ENCODE data around the gene CD58.
A peak's percentile ranks its signal among the peaks of the same experiment; 100 is the strongest.

CD58 gene

GRCh38 chr1:116586741-116587143 is 15.9 kb upstream of the CD58 start:
- no peak for TF ChIP-seq CTCF (conservative IDR thresholded peaks at IDR 0.05)
- no peak overlapping the region for H3K27ac ChIP-seq

- H3K27ac ChIP-seq = no peak overlapping the region
- TF ChIP-seq CTCF (conservative IDR thresholded peaks at IDR 0.05) = no peak
These were observed 15.1 kb upstream of the CD58 start for GRCh38 chr1:116585886-116586285.

GRCh38 chr1:116581323-116581885 is 10.6 kb upstream of the CD58 start:
- peak overlapping the region; percentile 72 for H3K27ac ChIP-seq
- no peak for TF ChIP-seq CTCF (conservative IDR thresholded peaks at IDR 0.05)

- peak overlapping the region; percentile 72 for H3K27ac ChIP-seq
- no peak for TF ChIP-seq CTCF (conservative IDR thresholded peaks at IDR 0.05)
These were observed 9.9 kb upstream of the CD58 start for GRCh38 chr1:116580446-116581322.

GRCh38 chr1:116579259-116579875 is 8.5 kb upstream of the CD58 start:
- no peak for TF ChIP-seq CTCF (conservative IDR thresholded peaks at IDR 0.05)
- H3K27ac ChIP-seq = peak overlapping the region; percentile 72; the same call in 1 of the 2 replicates

- no peak for TF ChIP-seq CTCF (conservative IDR thresholded peaks at IDR 0.05)
- no peak overlapping the region for H3K27ac ChIP-seq
These were observed 7.8 kb upstream of the CD58 start for GRCh38 chr1:116578581-116578980.

- no peak overlapping the region for H3K27ac ChIP-seq
- TF ChIP-seq CTCF (conservative IDR thresholded peaks at IDR 0.05) = no peak
These were observed 7.0 kb upstream of the CD58 start for GRCh38 chr1:116577759-116578314.
